KMS-11 (cell line): ENCODE results near the gene RRP1B.

Experiments
- H2AFZ ChIP-seq: fragments of 200-600 bp; sonication (generic); 2 replicates; pipeline ENCODE4 v1.6.1; 2016; ENCODE audit warnings: antibody characterized with exemption, mixed run types, low read depth
- H3K27ac ChIP-seq: fragments of 200-600 bp; sonication (generic); 2 replicates; pipeline ENCODE4 v1.6.1; 2016; ENCODE audit warnings: mild to moderate bottlenecking, mixed run types
- H3K27me3 ChIP-seq: fragments of 200-600 bp; sonication (generic); 2 replicates; pipeline ENCODE4 v1.6.1; 2017; ENCODE audit warnings: mild to moderate bottlenecking, low read depth, mixed run types, moderate library complexity; ENCODE audit not compliant: insufficient read depth
- H3K36me3 ChIP-seq: fragments of 200-600 bp; sonication (generic); 2 replicates; pipeline ENCODE4 v1.6.1; 2017; ENCODE audit warnings: mild to moderate bottlenecking, mixed run types; ENCODE audit not compliant: insufficient read depth
- H3K4me1 ChIP-seq: fragments of 200-600 bp; sonication (generic); 2 replicates; pipeline ENCODE4 v1.6.1; 2016; ENCODE audit warnings: mild to moderate bottlenecking, low read depth, mixed run types; ENCODE audit not compliant: poor library complexity, severe bottlenecking
- H3K4me2 ChIP-seq: fragments of 200-600 bp; sonication (generic); 2 replicates; pipeline ENCODE4 v1.7.0; 2016; ENCODE audit warnings: mild to moderate bottlenecking, mixed run types
- H3K4me3 ChIP-seq: fragments of 200-600 bp; sonication (generic); IDR thresholded peaks from 2 replicates; pipeline ENCODE4 v1.6.1; 2017; ENCODE audit warnings: low read depth, low read length, mixed read lengths; ENCODE audit not compliant: insufficient read depth
- H3K79me2 ChIP-seq: fragments of 200-600 bp; sonication (generic); 2 replicates; pipeline ENCODE4 v1.6.1; 2016; ENCODE audit warnings: low read depth, mixed run types; ENCODE audit not compliant: insufficient read depth
- H3K9ac ChIP-seq: fragments of 200-600 bp; sonication (generic); 2 replicates; pipeline ENCODE4 v1.6.1; 2016; ENCODE audit warnings: mild to moderate bottlenecking, mixed run types
- H4K20me1 ChIP-seq: fragments of 200-600 bp; sonication (generic); 2 replicates; pipeline ENCODE4 v1.6.1; 2016; ENCODE audit warnings: mild to moderate bottlenecking, mixed run types; ENCODE audit not compliant: insufficient read depth
- TF ChIP-seq, protein P1 (sequence below): fragments of 200-600 bp; sonication (generic); conservative IDR thresholded peaks from 2 replicates; pipeline ENCODE4 v1.6.1; 2017; ENCODE audit warnings: low read depth, mild to moderate bottlenecking, antibody characterized with exemption, low read length, moderate library complexity, mixed read lengths

RRP1B gene

DNA sequence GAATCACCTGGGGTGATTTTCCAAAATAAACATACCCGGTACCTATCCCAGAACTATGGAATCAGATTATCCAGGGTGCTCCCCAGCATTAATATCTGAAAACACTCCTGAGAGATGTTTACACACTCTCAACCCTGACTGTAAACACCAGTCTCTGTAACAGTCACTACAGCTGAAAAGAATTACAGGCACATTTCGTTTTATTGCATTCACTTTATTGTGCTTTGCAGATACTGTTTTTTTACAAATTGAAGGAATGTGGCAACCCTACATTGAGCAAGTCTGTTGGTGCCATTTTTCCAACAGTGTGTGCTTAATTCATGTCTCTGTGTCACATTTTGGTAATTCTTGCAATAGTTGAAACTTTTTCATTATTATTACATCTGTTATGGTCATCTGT, 31.8 kb upstream of the RRP1B start:
- TF ChIP-seq, protein P1, sequence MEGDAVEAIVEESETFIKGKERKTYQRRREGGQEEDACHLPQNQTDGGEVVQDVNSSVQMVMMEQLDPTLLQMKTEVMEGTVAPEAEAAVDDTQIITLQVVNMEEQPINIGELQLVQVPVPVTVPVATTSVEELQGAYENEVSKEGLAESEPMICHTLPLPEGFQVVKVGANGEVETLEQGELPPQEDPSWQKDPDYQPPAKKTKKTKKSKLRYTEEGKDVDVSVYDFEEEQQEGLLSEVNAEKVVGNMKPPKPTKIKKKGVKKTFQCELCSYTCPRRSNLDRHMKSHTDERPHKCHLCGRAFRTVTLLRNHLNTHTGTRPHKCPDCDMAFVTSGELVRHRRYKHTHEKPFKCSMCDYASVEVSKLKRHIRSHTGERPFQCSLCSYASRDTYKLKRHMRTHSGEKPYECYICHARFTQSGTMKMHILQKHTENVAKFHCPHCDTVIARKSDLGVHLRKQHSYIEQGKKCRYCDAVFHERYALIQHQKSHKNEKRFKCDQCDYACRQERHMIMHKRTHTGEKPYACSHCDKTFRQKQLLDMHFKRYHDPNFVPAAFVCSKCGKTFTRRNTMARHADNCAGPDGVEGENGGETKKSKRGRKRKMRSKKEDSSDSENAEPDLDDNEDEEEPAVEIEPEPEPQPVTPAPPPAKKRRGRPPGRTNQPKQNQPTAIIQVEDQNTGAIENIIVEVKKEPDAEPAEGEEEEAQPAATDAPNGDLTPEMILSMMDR: no peak
- Histone ChIP-seq H3K27me3 (no peaks in the 10 kb centered on the region), H3K4me3 (no peak overlapping the region), H3K27ac (no peak overlapping the region), H3K9ac (no peak overlapping the region), H3K4me1 (no peaks in the 10 kb centered on the region), H3K79me2 (no peaks in the 10 kb centered on the region), H2AFZ (no peak overlapping the region), H3K4me2 (no peak overlapping the region), H4K20me1 (no peaks in the 10 kb centered on the region), H3K36me3 (no peaks in the 10 kb centered on the region)

DNA sequence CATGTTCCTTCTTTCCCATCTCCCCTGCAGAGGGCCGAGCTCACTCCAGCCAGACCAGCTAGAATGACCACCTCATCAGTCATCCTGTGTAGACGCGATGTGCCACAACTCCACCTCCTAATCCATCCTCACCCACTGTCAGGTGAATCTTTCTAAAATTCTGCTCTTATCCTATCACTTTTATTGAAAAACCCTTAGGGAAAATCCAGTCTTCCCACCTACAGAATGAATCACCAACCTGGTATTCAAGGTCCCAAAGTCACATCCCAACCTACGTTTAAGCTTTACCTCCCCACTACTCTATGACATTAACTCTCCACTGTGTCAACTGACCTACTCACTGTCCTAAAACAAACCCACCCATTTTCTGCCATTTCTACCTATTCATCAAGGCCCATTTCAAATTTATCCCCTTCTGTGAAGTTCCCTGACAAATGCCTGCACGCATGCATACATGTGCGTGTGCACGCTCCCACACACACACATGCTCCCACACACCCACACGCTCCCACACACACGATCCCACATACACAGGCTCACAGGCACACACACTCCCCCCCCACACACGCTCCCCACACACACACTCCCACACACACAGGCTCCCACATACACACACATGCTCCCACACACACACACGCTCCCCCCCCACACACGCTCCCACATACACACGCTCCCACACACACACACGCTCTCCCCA, 27.8 kb upstream of the RRP1B start:
- H3K79me2 ChIP-seq: no peaks in the 10 kb centered on the region
- no peaks in the 10 kb centered on the region for H3K27me3 ChIP-seq
- TF ChIP-seq, protein P1: no peak
- H3K36me3 ChIP-seq: no peaks in the 10 kb centered on the region
- H3K4me3 ChIP-seq: no peak overlapping the region
- H2AFZ ChIP-seq: no peak overlapping the region
- H4K20me1 ChIP-seq: no peaks in the 10 kb centered on the region
- H3K4me2 ChIP-seq: no peak overlapping the region
- no peak overlapping the region for H3K27ac ChIP-seq
- H3K9ac ChIP-seq: no peak overlapping the region
- no peaks in the 10 kb centered on the region for H3K4me1 ChIP-seq

DNA sequence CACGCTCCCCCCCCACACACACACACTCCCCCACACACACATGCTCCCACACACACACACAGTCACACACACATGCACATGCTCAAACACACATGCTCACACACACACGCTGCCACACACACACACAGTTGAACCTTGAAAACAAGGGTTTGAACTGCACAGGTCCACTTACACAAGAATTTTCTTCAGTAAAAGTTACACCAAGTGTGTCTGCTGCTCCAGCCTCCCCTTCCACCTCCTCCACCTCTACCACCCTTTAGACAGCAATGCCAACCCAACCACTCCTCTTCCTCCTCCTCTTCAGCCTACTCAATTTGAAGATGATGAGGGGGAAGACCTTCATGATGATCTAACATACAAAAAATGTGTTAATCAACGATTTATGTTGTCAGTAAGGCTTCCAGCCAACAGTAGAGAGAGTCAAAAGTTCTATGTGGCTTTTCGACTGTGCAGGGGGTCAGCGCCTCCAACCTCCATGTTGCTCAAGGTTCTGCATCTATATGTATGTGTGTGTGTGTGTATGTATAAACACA, 26.9 kb upstream of the RRP1B start:
- Histone ChIP-seq H2AFZ (no peak overlapping the region), H3K79me2 (no peaks in the 10 kb centered on the region), H3K4me1 (no peaks in the 10 kb centered on the region), H3K27me3 (no peaks in the 10 kb centered on the region), H4K20me1 (no peaks in the 10 kb centered on the region), H3K27ac (no peak overlapping the region), H3K36me3 (no peaks in the 10 kb centered on the region), H3K4me2 (no peak overlapping the region), H3K4me3 (no peak overlapping the region), H3K9ac (no peak overlapping the region)
- TF ChIP-seq, protein P1: no peak

DNA sequence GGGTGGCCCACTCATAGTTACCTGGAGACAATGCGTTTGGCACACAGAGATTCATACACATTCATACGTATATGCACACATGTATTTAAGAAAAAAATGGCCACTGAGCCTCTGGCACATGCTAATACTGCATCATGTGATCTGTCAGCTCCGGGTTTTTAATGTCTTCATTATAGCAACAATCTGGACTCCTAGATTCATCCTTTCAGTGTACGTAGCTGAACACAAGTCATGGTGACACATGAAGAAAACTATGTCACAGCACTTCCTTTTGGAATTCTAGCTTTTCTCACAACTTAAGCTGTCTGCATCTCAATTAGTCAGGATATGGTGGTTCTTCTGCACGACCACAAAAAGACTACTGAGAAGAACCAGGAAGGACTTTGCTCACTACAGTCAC, 24.7 kb upstream of the RRP1B start:
- no peaks in the 10 kb centered on the region for H3K36me3 ChIP-seq
- H3K79me2 ChIP-seq: no peaks in the 10 kb centered on the region
- no peaks in the 10 kb centered on the region for H3K27me3 ChIP-seq
- no peak overlapping the region for H3K4me2 ChIP-seq
- no peaks in the 10 kb centered on the region for H3K4me1 ChIP-seq
- no peak overlapping the region for H3K4me3 ChIP-seq
- H3K9ac ChIP-seq: no peak overlapping the region
- no peaks in the 10 kb centered on the region for H4K20me1 ChIP-seq
- TF ChIP-seq, protein P1: no peak
- no peak overlapping the region for H3K27ac ChIP-seq
- H2AFZ ChIP-seq: no peak overlapping the region
